IPS DF 19.7 (cell line): ENCODE results near the gene CD1B.
"Not testable (repeated sequence)": the region's sequence is repeated elsewhere in the genome, so short reads cannot be mapped to it uniquely, and the experiment has no call there.

Source experiments
- DNase-seq: peaks from one replicate; pipeline ENCODE4 v3.0.0-alpha.2; 2013; ENCODE audit warnings: low read depth, low spot score

CD1B gene

GRCh38 chr1:158331481-158332150 lies at the start of gene CD1B:
Gene CD1B (minus strand): TSS chr1:158331531. CDS start chr1:158331423, 108 bp downstream.
- DNase-seq: no peak

- DNase-seq: no peak
Observed at GRCh38 chr1:158374860-158375259, 43.5 kb upstream of the CD1B start.

DNA sequence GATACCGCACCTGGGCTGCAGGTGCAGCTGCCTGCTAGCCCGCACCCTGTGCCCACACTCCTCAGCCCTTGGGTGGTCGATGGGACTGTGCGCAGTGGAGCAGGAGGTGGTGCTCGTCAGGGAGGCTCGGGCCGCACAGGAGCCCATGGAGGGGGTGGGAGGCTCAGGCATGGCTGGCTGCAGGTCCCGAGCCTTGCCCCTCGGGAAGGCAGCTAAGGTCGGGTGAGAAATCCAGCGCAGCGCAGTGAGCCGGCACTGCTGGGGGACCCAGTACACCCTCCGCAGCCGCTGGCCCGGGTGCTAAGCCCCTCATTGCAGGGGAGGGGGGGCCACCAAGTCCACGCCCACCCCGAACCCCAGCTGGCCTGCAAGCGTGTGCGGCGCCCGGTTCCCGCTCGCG lies 42.8 kb upstream of the CD1B start:
- not testable (repeated sequence) for DNase-seq

DNA sequence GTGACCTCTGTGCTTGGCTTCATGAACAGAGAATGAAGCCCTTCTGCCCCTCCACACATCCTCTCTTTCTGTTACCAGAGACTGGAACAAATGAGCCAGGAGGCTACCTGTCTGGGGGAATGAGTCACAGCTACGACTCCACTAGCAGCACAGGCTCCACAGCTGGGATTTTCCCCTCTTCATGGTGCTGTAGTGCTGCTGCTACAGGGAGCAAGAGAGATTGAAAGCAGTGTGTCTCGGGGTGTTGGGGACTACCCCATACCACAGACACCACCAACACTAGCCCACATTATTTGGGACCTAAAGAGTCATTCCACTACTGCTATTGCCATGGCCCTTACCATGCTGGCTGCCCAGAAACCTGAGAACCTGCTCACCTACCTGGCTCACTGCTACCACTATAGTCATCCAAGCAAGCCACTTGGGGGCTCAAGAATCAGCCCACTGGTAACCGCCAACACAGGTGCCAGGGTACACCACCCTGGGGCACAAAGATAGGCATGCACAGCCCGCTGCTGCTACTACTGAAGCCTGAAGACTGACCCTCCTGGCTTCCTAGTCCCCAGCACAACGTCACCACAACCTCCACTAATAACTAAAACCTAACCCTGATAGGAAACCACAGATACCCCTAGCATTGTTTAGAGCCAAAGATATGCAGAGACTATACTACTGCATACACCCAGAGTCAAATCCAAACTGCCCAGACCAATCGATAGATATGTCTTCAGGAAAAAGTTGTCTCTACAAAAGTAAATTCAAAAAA lies 40.0 kb upstream of the CD1B start:
- DNase-seq: no peak

DNA sequence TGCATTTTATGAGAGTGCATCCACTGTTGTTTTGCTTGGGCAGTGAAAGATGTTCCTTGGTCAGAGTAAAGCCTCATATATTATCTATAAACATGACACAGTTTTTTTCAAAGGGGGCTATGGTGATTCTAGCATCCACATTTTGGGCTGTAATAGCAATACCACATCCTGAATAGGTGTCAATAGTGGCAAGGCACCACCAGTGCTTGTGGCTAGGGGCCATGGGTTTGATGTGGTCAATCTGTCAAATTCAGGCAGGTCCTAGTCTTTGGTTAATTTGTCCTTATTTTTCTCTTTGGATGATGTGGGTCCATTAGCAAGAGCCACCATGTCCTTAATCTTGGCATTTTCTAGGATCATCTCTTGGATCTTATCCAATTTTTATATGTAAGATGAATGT lies 35.5 kb upstream of the CD1B start:
- no peak for DNase-seq

DNA sequence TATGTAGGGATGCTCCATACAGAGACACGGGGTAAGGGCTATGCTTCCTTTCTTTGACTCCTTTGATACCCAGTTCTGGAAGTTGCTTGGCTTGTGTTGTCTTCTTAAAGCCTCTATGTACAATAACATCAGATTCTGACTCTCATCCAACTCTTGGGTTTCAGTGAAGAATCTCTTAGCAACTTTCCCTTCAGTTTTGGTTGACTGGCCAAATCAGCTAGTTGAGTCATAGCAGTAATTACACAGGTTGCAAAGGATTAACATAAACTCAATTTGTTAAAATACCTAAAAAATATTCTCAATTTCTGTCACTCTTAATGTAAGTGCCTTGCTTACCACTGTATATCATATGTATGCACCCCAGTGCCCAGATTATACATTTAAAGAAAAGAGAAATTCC lies 31.6 kb upstream of the CD1B start:
- DNase-seq: no peak

DNA sequence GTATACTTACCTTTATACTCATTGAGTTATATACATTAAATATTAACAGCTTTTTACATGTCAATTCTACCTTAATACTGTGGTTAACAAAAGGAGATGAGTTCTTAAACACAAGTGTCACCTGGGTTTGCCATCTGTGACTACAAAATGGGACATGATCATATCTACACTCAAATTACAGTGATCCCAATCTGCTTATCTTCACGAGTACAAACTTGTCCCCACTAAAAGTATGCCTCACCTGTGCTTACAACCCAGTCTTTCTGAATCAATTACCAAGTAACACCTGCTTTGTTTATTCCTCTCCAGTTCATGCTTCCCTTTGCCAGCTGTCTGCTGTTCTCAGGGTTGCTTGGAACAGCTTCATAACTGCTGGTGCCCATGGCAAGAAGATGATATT lies 31.2 kb upstream of the CD1B start:
- DNase-seq: no peak

DNA sequence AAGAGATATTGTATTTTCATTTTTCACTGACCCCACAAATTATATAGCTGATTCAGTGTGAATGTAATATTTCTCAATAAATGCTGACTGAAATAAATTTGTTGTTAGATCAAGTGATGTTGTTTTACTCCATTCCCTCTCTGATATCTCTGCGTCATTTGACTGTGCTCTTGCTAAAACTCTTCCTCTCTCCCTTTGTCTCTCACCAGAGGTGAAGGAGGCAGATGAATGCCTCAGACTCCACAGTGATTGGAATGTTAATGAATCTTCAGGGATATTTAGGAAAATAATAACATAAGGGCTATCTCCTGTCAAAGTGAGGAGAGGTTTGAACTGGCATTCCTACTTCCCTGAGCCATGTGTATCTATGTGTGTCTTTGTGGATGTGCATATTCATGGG lies 26.1 kb upstream of the CD1B start:
- no peak for DNase-seq

DNA sequence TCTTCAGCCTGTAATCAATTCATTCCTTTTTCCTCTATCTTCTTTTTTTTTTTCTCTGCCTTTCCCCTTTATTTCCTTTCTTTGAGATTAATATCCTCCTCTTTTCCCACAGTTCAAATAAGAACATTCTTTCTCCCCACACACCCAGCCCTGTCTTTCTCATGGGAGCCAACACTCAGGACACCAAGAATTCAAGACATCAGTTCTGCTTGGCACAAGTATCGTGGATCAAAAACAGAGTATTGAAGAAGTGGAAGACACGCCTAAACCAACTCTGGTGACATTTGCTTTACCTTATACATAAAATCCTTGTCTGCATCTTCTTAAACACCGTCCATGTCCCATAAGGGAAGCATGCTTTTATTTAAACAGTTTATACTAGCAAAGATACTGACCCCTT lies 25.3 kb upstream of the CD1B start:
- DNase-seq: no peak

GRCh38 chr1:158355773-158356285 lies 24.5 kb upstream of the CD1B start:
- DNase-seq: no peak

DNA sequence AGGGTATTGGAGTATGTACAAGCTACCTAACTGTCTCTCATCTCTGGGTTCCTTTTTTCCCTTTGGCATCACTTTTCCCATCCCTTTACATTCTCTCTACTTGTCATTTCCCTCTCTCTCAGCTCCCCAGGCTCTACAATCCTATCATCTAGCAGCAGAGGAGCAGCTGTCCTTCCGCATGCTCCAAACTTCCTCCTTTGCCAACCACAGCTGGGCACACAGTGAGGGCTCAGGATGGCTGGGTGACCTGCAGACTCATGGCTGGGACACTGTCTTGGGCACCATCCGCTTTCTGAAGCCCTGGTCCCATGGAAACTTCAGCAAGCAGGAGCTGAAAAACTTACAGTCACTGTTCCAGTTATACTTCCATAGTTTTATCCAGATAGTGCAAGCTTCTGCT lies 22.9 kb upstream of the CD1B start:
- DNase-seq: no peak

- no peak for DNase-seq
Observed at GRCh38 chr1:158353303-158354075, 22.2 kb upstream of the CD1B start, which contains the start of gene CD1E. Gene CD1E (plus strand): TSS chr1:158353894. CDS start chr1:158353989, 95 bp downstream.

- DNase-seq: not testable (repeated sequence)
Observed at GRCh38 chr1:158348946-158349345, 17.6 kb upstream of the CD1B start.

GRCh38 chr1:158336413-158336812 lies 5.1 kb upstream of the CD1B start:
- DNase-seq: not testable (repeated sequence)

DNA sequence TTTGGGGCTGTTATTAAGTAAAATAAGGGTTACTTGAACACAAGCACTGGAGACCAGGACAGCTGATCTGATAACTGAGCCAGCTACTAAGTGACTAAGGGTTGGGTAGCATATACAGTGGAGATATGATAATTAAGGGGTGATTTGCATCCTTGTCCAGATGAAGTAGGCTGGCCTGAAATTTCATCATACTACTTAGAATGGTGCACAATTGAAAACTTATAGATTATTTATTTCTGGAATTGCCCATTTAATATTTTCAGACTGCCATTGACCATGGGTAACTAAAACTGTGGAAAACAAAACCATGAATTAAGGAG lies 3.8 kb upstream of the CD1B start:
- DNase-seq: no peak

DNA sequence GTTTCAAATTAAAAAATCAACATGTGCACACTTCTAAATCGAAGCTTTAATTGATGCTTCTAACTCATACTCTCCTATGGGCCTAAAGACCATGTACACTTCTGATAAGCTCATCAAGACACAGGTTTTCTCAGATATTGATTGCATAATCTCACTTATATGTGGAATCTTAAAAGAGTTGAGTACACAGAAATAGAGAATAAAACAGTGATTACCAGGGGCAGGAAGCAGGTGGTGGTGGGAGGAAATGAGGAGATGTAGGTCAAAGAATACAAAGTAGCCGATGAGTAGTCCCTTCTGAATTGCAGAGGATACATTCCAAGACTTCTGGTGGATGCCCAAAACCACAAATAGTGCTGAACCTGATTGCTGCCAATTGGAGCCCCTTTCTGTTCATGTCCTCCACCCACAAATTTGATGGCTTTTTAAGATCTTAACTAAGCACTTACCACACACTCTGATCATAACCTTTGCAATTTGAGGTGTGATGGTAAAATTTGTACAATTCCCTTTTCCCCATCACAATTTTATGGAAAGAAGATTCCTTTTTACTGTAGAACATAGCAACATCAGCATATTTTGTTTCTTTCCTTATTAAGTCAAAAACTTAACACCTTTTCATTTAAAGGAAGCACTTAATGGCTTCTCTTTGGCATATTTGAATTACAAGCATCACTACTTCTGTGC lies 3.3 kb upstream of the CD1B start:
- no peak for DNase-seq

DNA sequence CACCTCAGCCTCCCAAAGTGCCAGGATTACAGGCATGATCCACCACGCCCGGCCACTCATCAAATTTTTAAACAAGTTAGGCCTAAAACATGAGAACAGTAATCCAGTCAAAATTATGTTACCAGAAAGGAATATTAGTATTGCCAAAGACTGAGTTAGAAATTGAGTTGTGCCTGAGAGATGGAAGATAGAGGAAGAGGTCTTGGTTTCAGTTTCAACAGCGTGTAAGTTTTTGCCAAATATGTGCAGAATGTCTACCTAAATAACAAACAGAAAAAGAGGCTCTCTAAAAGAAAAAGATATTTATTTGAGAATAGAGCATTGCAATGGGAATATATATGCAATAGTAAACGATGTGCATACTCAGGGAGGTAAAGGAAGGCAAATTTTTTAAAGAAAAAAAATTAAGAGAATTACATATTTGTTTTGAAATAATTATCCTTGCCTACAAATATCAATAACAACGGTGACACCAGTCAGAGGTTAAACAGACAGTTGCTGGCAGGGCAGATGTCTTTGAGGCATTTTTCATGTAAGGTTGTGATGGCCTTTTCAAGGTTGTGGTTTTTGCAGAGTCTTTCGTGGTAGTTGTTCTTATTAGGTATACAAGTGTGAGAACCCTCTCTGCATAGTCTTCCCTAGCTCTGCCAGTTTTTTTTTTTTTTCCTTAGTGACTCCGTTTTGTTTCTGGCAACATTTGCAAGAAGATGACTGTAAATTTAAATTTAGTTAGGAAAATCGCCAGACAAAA lies 2.2 kb upstream of the CD1B start:
- no peak for DNase-seq

GRCh38 chr1:158331106-158331425 lies 265 bp downstream of the CD1B start:
- no peak for DNase-seq

- DNase-seq: no peak
Observed at GRCh38 chr1:158330391-158331105, 783 bp downstream of the CD1B start.

DNA sequence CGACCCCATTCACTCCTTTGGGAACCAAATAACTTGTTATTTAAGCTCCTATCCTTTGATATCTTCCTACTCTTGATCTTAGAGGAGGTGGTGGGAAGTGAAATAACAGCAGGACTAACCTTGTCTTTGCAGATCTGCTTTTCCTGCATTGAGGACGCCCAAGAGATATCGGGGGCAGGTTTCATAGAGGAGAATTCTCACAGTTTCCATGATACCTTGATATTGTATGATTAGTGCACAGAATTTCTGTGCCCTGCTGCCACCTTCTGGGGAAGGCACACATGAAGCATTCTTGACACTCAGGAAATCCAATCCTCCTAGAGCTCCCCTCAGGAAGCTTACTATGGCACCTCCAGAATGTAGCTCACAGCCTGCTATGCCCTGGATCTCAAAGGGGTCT lies 1.6 kb downstream of the CD1B start:
- DNase-seq: no peak

- DNase-seq: no peak
Observed at GRCh38 chr1:158329300-158329699, 2.0 kb downstream of the CD1B start.
